Measurements from ENCODE around the gene PKMYT1.

DNA sequence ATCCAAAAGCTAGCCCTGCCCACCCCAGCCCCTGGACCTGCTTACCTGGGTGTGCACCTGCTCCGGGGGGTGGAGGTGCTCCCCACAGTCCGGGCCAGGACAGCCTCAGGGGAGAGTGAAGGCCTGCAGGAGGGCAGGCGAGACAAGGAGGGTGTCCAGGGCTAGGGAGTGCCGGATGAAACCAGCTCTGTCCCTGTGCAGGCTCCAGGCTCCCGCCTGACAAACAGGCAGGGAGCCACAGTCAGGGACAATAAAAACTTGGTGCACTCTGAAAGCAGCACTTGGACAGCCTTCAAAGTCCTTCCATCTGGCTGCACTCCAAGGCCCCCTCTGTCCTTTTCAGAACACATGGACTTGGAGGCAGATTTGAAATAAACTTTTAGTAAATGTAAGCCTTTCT is 7.2 kb downstream of the PKMYT1 start:
- TF ChIP-seq, protein P1, sequence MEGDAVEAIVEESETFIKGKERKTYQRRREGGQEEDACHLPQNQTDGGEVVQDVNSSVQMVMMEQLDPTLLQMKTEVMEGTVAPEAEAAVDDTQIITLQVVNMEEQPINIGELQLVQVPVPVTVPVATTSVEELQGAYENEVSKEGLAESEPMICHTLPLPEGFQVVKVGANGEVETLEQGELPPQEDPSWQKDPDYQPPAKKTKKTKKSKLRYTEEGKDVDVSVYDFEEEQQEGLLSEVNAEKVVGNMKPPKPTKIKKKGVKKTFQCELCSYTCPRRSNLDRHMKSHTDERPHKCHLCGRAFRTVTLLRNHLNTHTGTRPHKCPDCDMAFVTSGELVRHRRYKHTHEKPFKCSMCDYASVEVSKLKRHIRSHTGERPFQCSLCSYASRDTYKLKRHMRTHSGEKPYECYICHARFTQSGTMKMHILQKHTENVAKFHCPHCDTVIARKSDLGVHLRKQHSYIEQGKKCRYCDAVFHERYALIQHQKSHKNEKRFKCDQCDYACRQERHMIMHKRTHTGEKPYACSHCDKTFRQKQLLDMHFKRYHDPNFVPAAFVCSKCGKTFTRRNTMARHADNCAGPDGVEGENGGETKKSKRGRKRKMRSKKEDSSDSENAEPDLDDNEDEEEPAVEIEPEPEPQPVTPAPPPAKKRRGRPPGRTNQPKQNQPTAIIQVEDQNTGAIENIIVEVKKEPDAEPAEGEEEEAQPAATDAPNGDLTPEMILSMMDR (IDR thresholded peaks at IDR 0.05): no peak
- TF ChIP-seq POLR2A (IDR thresholded peaks at IDR 0.05) (no peak), POLR2AphosphoS5 (IDR thresholded peaks at IDR 0.05; ENCODE audit: insufficient read depth in 1 of 2, low read depth in 1 of 2) (no peak)
